ENCODE measurements around the gene C1QTNF1. TPM values are rescaled to one million over a fixed set of nuclear protein-coding genes. Genes with fewer than 3 reads are reported as not detected.

The C1QTNF1 gene
- total RNA-seq, 1 donor from 2014 or later: 9.4 TPM

- H3K4me3 Mint-ChIP-seq: peak overlapping the region; percentile 67
- peak overlapping the region; percentile 57 for H3K27ac Mint-ChIP-seq
- no peaks in the 10 kb centered on the region for H3K27me3 Mint-ChIP-seq
- TF ChIP-seq, protein P1, sequence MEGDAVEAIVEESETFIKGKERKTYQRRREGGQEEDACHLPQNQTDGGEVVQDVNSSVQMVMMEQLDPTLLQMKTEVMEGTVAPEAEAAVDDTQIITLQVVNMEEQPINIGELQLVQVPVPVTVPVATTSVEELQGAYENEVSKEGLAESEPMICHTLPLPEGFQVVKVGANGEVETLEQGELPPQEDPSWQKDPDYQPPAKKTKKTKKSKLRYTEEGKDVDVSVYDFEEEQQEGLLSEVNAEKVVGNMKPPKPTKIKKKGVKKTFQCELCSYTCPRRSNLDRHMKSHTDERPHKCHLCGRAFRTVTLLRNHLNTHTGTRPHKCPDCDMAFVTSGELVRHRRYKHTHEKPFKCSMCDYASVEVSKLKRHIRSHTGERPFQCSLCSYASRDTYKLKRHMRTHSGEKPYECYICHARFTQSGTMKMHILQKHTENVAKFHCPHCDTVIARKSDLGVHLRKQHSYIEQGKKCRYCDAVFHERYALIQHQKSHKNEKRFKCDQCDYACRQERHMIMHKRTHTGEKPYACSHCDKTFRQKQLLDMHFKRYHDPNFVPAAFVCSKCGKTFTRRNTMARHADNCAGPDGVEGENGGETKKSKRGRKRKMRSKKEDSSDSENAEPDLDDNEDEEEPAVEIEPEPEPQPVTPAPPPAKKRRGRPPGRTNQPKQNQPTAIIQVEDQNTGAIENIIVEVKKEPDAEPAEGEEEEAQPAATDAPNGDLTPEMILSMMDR (conservative IDR thresholded peaks at IDR 0.05): no peak
- no peak for DNase-seq (ENCODE audit: extremely low spot score, unreplicated experiment)
- H3K36me3 Mint-ChIP-seq: peaks cover 6% of the 10 kb centered on the region
- H3K4me1 Mint-ChIP-seq (ENCODE audit: unreplicated experiment): peaks cover 30% of the 10 kb centered on the region
- no peaks in the 10 kb centered on the region for H3K9me3 Mint-ChIP-seq
Observed at GRCh38 chr17:79006794-79007503, 17.0 kb upstream of the C1QTNF1 start.

- H3K9me3 Mint-ChIP-seq: no peaks in the 10 kb centered on the region
- H3K27ac Mint-ChIP-seq: peak overlapping the region; percentile 92
- H3K36me3 Mint-ChIP-seq: peaks cover 4% of the 10 kb centered on the region
- peak overlapping the region; percentile 95 for H3K4me3 Mint-ChIP-seq
- no peaks in the 10 kb centered on the region for H3K27me3 Mint-ChIP-seq
- peaks cover 30% of the 10 kb centered on the region for H3K4me1 Mint-ChIP-seq (ENCODE audit: unreplicated experiment)
- TF ChIP-seq, protein P1 (conservative IDR thresholded peaks at IDR 0.05): no peak
- DNase-seq (ENCODE audit: extremely low spot score, unreplicated experiment): no peak
Observed at GRCh38 chr17:79007504-79008381, 16.2 kb upstream of the C1QTNF1 start.

DNA sequence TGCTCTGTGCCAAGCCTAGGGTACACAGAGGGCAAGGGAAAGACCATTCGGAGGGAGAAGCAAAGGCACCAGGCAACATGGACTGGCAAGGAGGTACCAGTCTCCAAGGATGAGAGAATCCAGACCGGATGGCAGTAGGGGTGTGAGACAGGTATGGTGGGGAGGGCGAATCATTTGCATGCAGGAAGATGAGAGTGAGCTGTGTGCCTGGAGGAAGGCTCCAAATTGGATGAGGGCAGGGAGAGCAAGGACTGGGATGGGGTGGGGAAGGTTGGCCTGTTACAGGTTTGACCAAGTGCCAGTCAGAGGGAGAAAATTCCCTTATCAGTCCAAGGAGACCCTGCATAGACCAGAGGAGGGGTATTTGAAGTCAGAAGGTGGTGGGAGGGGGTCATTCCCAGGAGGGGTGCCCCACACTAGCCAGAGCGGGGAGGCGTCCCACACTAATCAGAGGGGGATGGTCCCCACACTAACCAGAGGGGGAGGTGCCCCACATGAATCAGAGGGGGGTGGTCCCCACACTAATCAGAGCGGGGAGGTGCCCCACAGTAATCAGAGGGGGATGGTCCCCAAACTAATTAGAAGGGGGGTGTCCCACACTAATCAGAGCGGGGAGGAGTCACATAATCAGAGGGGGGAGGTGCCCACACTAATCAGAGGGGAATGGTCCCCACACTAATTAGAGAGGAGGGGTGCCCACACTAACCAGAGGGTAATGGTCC is 15.1 kb upstream of the C1QTNF1 start:
- TF ChIP-seq, protein P1 (conservative IDR thresholded peaks at IDR 0.05): no peak

DNA sequence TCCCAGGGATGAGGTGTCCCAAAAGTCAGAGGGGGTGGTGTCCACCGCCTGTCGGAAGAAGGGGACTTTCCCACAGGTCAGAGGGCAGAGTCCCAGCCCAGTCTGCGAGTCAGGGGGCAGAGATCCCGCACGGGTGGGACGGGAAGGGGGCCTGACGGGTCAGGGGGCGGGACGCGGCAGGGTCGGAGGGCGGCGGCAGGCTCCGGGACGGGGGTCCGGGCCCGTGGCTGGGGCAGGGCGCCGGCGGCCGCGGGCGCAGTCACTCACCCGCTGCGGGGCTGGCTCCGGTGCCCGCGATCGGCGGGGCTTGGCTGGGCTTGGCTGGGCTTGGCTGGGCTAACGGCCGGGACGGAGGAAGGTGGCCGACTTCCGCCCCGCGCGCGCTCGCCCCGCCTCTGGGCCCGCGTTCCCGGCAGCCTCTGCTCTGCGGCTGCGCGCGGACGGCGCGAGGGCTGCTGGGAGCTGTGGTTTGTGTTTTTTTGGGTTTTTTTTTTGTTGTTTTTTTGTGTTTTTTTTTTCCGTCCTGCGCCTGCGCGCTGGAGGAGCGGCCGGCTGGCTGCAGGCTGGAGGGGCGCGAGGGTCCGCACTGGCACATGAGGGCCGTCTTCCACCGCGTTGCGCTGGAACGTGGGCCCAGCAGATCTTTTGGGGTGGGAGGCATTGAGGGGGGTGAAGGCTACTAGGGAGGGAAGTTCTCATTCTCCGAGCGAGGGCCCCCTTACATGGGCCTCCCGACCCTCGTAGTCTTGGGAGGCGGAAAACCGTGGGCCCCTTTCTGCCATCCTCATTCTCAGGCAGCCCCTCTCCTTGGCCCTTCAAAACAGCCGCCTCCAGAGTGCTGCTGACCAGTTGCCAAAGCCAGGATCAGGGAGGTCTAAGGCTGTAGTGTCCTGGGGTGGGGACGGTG is 14.3 kb upstream of the C1QTNF1 start, which contains the start of gene CANT1:
CANT1 (minus strand) TSS at position 368 of the 907 bp plus-strand sequence. CDS start 12,142 bp downstream, outside the sequence.
- TF ChIP-seq, protein P1 (conservative IDR thresholded peaks at IDR 0.05): no peak
- peak within 1 kb of the TSS; percentile 95 for H3K4me3 Mint-ChIP-seq
- no peaks in the 10 kb centered on the region for H3K27me3 Mint-ChIP-seq
- peaks cover 4% of the 10 kb centered on the region for H3K36me3 Mint-ChIP-seq
- peak; percentile 93 for DNase-seq (ENCODE audit: extremely low spot score, unreplicated experiment)
- H3K27ac Mint-ChIP-seq: peak within 1 kb of the TSS; percentile 92
- peaks cover 5% of the 10 kb centered on the region for H3K9me3 Mint-ChIP-seq
- H3K4me1 Mint-ChIP-seq (ENCODE audit: unreplicated experiment): peaks cover 30% of the 10 kb centered on the region

More for the DNA sequence above, 15.1 kb upstream of the C1QTNF1 start:
- peak overlapping the region; percentile 95 for H3K4me3 Mint-ChIP-seq
- no peak for DNase-seq (ENCODE audit: extremely low spot score, unreplicated experiment)
- peaks cover 30% of the 10 kb centered on the region for H3K4me1 Mint-ChIP-seq (ENCODE audit: unreplicated experiment)
- peak overlapping the region; percentile 92 for H3K27ac Mint-ChIP-seq
- no peaks in the 10 kb centered on the region for H3K9me3 Mint-ChIP-seq
- no peaks in the 10 kb centered on the region for H3K27me3 Mint-ChIP-seq
- peaks cover 4% of the 10 kb centered on the region for H3K36me3 Mint-ChIP-seq
